ENCODE data around the gene BABAM1. TPM values are rescaled to one million over a fixed set of nuclear protein-coding genes. Genes with fewer than 3 reads are reported as not detected.

The BABAM1 gene
- polyA plus RNA-seq: 45.2 and 64.5 TPM in 2 replicates

DNA sequence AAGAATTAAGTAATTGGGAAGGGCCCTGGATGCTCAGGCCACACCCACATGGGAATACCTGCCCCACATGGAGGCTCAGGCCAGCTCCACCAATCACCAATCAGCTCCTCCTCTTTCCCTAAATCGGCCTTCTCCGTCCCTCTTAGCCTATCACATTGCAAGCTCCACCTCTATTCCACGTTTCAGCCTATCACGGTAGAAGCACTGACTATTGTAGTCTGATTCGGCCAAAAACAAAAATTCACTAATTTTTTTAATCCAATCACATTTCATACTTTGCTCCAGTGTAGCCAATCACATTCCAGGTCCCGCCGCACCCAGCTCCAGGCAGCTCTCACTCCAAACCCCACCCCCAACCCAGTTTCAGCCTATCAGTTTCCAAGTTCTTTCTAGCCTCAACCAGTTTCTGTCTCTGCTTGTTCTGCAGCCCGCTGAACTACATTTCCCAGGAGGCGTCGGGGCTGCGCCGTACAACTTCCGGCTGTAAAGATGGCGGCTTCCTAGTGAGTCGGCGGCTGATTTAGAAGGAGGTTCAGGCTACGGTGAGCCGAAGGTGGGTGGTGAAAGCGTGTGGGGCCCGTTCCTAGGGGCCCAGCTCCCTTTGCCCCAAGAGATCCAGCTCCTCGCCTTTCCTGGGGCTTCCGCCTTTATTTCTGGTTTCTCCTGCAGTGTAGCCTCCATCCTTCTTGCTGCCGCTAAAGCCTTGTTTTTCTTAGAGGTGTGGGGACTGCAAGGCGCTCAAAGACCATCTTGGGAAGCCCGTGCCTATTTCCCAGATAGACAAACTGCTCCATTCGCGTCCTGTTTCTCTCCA, at the start of gene BABAM1:
Gene BABAM1, plus strand, starts transcription at position 469 of the 814 bp plus-strand sequence. CDS start 1,364 bp downstream, outside the sequence.

DNA sequence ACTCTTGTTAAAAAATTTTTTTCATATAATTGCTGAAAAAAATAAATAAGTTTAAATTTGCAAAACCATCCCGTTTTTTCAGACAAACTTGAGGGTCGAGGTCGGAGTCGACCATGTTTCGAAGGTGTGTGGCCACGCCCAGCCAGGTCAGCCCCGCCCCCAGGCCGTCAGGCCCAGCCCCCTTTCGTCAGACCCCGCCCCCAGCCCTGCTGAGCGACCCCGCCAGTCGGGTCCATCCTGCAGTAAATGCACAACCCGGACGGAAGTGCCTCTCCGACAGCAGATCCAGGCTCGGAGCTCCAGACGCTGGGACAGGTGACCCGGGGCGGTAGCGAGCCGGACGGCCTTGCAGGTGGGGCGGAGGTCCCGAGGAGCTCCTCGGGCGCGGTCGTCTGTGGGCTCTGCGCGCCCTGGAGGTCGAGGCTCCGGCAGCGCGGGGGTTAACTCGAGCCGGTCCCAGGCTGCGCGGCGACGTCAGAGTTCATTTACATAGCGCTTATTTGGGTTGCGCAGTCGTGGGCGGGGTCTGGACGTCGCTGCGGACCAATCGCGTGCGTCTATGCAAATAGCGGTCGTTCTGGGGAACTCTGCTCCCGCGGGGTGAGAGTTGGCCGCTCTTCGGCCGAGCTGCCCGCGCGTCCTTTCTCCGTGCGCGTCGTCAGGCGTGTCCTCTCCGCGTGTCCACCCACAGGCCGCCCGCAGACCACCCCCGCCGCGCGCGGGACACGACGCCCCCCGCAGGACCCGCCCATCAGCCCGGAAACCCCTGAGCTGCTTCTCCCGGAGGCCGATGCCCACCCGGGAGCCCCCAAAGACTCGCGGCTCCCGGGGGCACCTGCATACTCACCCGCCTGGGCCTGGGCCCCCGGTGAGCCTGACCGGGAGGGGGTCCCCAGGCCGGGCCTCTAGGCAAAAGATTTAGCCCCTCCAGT, 41.0 kb upstream of the BABAM1 start, which contains the start of gene OCEL1:
Gene OCEL1, plus strand, starts transcription at position 225 of the 932 bp plus-strand sequence. Its CDS starts 22 bp downstream, at position 247.

GRCh38 chr19:17245535-17245984, 21.7 kb upstream of the BABAM1 start, which contains the start of gene NR2F6:
Gene NR2F6 (minus strand): TSS chr19:17245919. CDS start chr19:17245220, 699 bp downstream.

GRCh38 chr19:17264641-17264979, 2.6 kb upstream of the BABAM1 start, which contains the start of gene USHBP1:
Gene USHBP1 (minus strand): TSS chr19:17264745. CDS start chr19:17264299, 446 bp downstream.

DNA sequence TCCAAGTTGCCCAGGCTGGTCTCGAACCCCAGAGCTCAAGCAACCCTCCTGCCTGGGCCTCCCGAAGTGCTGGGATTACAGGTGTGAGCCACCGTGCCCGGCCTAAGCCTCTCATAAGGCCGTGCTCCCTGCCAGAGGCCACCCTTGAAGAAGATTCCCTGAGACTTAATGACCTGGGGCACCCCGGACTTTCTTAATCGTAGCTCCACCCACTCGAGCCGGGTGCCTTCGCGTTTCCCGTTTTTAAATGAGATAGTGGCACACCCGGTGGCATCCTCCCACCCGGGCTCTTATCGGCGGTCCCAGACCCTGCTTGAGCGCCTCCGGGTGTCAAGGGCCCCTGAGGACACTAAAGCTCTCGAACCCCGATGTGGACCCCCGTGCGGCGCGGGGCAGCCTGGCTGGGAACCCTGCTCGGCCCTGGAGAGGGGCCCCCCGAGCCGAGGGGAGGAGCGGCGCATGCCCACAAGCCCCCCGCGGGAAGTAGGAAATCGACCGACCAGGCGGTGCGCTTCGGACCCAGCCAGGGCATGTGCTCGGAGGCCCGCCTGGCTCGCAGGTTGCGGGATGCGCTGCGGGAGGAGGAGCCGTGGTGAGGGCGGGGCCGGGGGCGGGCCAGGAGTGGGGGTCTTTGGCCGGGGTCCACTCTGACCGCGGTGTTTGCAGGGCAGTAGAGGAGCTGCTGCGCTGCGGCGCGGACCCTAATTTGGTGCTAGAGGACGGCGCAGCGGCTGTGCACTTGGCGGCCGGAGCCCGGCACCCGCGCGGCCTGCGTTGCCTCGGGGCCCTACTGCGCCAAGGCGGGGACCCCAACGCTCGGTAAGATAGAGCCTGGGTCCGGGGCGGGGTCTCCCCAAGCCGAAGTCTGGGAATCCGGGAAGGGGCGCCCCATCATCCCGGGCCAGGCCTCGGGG, 14.4 kb downstream of the BABAM1 start, which contains the start of gene ANKLE1:
Gene ANKLE1, plus strand, starts transcription at position 511 of the 914 bp plus-strand sequence. Its CDS starts 20 bp downstream, at position 531.

GRCh38 chr19:17303167-17303939, 36.1 kb downstream of the BABAM1 start, which contains the start of gene ABHD8:
Gene ABHD8 (minus strand): TSS chr19:17303425. CDS start chr19:17301616, 1,809 bp downstream.

GRCh38 chr19:17305517-17306284, 38.5 kb downstream of the BABAM1 start, which contains the start of gene MRPL34:
Gene MRPL34 (plus strand): TSS chr19:17305872. CDS start chr19:17305893, 21 bp downstream.

DNA sequence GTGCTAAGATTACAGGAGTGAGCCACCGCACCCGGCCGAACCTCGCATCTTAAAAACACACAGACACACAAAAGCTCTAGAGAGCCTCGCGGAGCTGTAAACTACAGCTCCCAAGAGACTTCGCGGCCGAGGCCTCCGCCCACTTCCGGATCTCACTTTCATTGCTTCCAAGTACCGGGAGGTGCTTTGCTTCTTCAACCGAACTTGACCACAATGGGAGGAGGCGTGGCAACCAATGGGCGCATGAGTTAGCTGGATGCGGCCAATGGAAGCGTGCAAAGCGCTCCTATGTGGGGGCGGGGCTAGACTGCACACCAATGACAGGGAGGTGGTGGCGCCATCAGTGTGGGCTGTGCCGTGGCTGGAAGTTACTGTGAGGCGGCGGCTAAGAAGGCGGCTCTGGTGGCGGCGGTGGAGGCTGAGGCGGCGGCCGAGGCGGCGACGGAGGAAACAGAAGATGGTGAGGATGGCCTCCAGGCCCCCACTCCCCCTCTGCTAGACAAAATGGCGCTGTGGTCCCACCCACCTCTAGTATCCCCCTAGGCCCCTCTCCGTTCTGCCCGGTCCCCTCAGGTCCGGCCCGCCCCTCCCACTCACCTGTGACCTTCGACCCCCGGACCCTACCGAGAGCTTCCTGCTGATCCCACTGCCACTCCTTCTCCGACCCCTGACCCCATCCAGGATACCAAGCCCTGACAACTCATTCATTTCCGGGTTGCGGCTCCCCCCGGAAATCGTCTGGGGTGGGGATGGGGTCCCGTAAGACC, 42.1 kb downstream of the BABAM1 start, which contains the start of gene DDA1:
Gene DDA1, plus strand, starts transcription at position 366 of the 767 bp plus-strand sequence. Its CDS starts 92 bp downstream, at position 458.

Other genes starting within 250 kb of the BABAM1 start
- not detected in 2 replicates for gene CPAMD8, start 240.6 kb upstream of the BABAM1 start, polyA plus RNA-seq
- gene HAUS8, start 192.0 kb upstream of the BABAM1 start, polyA plus RNA-seq: 0.48 and 5.1 TPM in 2 replicates
- 0.85 and 4.5 TPM in 2 replicates for gene MYO9B, start 191.7 kb upstream of the BABAM1 start, polyA plus RNA-seq
- gene USE1, start 52.1 kb upstream of the BABAM1 start, polyA plus RNA-seq: 43.9 and 51.1 TPM in 2 replicates
- 17.9 and 18.2 TPM in 2 replicates for gene OCEL1, start 41.2 kb upstream of the BABAM1 start, polyA plus RNA-seq
- gene NR2F6, start 21.5 kb upstream of the BABAM1 start, polyA plus RNA-seq: 2.4 and 6.3 TPM in 2 replicates
- not detected in 2 replicates for gene USHBP1, start 2.7 kb upstream of the BABAM1 start, polyA plus RNA-seq
- 0.28 TPM in 1 of 2 replicates, not detected in the other for gene ANKLE1, start 14.5 kb downstream of the BABAM1 start, polyA plus RNA-seq
- gene ABHD8, start 36.0 kb downstream of the BABAM1 start, polyA plus RNA-seq: 0.71 and 2.5 TPM in 2 replicates
- 58.3 and 88.7 TPM in 2 replicates for gene MRPL34, start 38.4 kb downstream of the BABAM1 start, polyA plus RNA-seq
- gene DDA1, start 42.1 kb downstream of the BABAM1 start, polyA plus RNA-seq: 5.3 and 14.2 TPM in 2 replicates
- gene ANO8, start 67.4 kb downstream of the BABAM1 start, polyA plus RNA-seq: 1.2 and 2.9 TPM in 2 replicates
- gene GTPBP3, start 70.1 kb downstream of the BABAM1 start, polyA plus RNA-seq: 0.87 and 6.8 TPM in 2 replicates
- not detected in 2 replicates for gene PLVAP, start 109.9 kb downstream of the BABAM1 start, polyA plus RNA-seq
- gene CCDC194, start 126.8 kb downstream of the BABAM1 start, polyA plus RNA-seq: not detected in 2 replicates
- gene BST2, start 138.2 kb downstream of the BABAM1 start, polyA plus RNA-seq: not detected in 2 replicates
- gene MVB12A, start 152.6 kb downstream of the BABAM1 start, polyA plus RNA-seq: 1.2 and 4.1 TPM in 2 replicates
- gene TMEM221, start 181.2 kb downstream of the BABAM1 start, polyA plus RNA-seq: not detected in 2 replicates
- gene NXNL1, start 193.5 kb downstream of the BABAM1 start, polyA plus RNA-seq: not detected in 2 replicates
- 1.5 and 2.3 TPM in 2 replicates for gene SLC27A1, start 203.1 kb downstream of the BABAM1 start, polyA plus RNA-seq
- gene PGLS, start 244.2 kb downstream of the BABAM1 start, polyA plus RNA-seq: 3.9 and 4.0 TPM in 2 replicates

Measured in Purkinje cell (primary cell).